ENCODE data around the gene FAM32A. TPM values are rescaled to one million over a fixed set of nuclear protein-coding genes. Genes with fewer than 3 reads are reported as not detected.
"Not testable (repeated sequence)": the region's sequence is repeated elsewhere in the genome, so short reads cannot be mapped to it uniquely, and the experiment has no call there.

FAM32A gene
- total and polyA plus RNA-seq, 9 donors, result 37.9 to 68.6 (median 46.5) TPM

DNA sequence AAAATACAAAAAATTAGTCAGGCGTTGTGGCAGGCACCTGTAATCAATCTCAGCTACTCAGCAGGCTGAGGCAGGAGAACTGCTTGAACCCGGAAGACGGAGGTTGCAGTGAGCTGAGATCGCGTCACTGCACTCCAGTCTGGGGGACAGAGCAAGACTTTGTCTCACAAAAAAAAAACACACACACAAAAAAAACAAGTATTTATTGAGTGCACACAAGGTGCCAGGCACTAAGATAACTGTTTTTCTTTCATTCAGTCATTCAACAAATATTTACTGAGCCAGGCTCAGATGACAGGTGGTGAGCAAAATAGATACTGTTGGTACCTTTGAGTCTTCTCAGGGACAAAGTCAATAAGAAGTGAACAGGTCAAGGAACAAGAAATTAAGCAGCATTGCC lies 18.2 kb upstream of the FAM32A start:
- no peak for TF ChIP-seq EP300 (IDR thresholded peaks at IDR 0.05)
- TF ChIP-seq POLR2A (IDR thresholded peaks at IDR 0.05), result no peak
- TF ChIP-seq, protein P1, sequence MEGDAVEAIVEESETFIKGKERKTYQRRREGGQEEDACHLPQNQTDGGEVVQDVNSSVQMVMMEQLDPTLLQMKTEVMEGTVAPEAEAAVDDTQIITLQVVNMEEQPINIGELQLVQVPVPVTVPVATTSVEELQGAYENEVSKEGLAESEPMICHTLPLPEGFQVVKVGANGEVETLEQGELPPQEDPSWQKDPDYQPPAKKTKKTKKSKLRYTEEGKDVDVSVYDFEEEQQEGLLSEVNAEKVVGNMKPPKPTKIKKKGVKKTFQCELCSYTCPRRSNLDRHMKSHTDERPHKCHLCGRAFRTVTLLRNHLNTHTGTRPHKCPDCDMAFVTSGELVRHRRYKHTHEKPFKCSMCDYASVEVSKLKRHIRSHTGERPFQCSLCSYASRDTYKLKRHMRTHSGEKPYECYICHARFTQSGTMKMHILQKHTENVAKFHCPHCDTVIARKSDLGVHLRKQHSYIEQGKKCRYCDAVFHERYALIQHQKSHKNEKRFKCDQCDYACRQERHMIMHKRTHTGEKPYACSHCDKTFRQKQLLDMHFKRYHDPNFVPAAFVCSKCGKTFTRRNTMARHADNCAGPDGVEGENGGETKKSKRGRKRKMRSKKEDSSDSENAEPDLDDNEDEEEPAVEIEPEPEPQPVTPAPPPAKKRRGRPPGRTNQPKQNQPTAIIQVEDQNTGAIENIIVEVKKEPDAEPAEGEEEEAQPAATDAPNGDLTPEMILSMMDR (IDR thresholded peaks at IDR 0.05), result no peak
- intact Hi-C loops (cut with DNase I), result no loop called here
- no peak overlapping the region for H3K4me3 ChIP-seq
- 82 to 92% (median 92%) methylated on average over 5 of the region's 5 CpGs for WGBS, 3 donors
- H3K9me3 ChIP-seq, result no peaks in the 10 kb centered on the region
- H3K27me3 ChIP-seq, result no peaks in the 10 kb centered on the region
- H3K27ac ChIP-seq, result no peak overlapping the region
- DNase-seq, result no peak
- H3K36me3 ChIP-seq, result no peaks in the 10 kb centered on the region
- no peaks in the 10 kb centered on the region for H3K4me1 ChIP-seq (ENCODE audit: insufficient read depth)

DNA sequence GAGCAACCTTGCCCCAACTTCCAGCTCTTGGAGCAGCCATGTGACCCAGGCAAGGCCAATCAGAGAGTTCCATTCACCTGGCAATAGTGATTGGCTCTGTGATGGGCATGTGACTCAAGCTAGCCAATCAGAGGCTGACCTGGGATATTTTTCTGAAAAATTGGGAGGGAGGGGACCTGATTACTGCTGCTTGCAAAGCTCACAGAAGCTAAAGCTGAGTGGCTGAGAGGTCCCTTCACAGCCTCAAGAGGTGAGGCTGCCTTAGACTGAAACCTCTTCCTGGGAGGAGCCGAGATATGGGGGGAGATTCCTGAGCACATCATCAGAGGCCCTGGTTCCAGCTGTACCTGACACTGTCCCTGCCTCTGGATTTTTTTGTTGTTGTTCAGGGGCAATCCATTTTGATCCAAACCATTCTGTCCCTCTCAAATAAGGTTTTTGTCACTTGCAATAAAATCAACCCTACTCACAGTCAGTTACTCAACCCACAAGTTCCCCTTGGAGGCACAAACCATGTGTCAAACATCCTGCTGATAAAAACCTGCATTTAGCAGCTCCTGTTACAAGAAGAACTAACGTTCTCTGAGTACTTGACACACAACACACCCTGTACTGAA lies 16.6 kb upstream of the FAM32A start:
- H3K4me3 ChIP-seq, result no peak overlapping the region
- H3K27ac ChIP-seq, result no peak overlapping the region
- H3K4me1 ChIP-seq (ENCODE audit: insufficient read depth), result no peaks in the 10 kb centered on the region
- intact Hi-C loops (cut with DNase I), result no loop called here
- H3K36me3 ChIP-seq, result no peaks in the 10 kb centered on the region
- DNase-seq, result no peak
- no peaks in the 10 kb centered on the region for H3K9me3 ChIP-seq
- no peaks in the 10 kb centered on the region for H3K27me3 ChIP-seq
- TF ChIP-seq POLR2A (IDR thresholded peaks at IDR 0.05), result no peak
- TF ChIP-seq, protein P1 (IDR thresholded peaks at IDR 0.05), result no peak
- TF ChIP-seq EP300 (IDR thresholded peaks at IDR 0.05), result no peak
- WGBS, 3 donors, result 53 to 57% (median 57%) methylated on average over 2 of the region's 2 CpGs

DNA sequence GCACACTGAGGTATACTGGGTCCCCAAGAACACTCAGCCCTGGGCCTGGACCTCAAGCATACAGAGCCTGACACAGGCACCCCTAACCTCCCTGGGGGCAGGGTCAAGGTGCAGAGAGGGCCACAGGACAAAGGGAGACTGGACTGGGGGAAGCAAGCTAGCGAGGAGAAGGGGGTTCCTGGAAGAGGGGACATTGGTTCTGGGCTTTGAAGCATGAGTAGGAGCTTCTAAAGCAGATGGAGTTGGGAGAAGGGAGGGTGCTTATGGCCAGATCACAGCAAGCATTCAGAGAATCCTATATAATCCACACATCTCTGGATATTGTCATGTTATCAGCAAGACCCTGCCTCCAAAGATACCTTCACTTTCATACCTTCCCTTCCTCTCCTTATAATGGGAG lies 15.1 kb upstream of the FAM32A start:
- no peak overlapping the region for H3K27ac ChIP-seq
- no peaks in the 10 kb centered on the region for H3K36me3 ChIP-seq
- H3K27me3 ChIP-seq, result no peaks in the 10 kb centered on the region
- no peaks in the 10 kb centered on the region for H3K9me3 ChIP-seq
- H3K4me1 ChIP-seq (ENCODE audit: insufficient read depth), result no peaks in the 10 kb centered on the region
- H3K4me3 ChIP-seq, result no peak overlapping the region
- DNase-seq, result no peak
- TF ChIP-seq POLR2A (IDR thresholded peaks at IDR 0.05), result no peak
- TF ChIP-seq EP300 (IDR thresholded peaks at IDR 0.05), result no peak
- TF ChIP-seq, protein P1 (IDR thresholded peaks at IDR 0.05), result no peak
- 61 to 81% (median 67%) methylated on average over 1 of the region's 1 CpG for WGBS, 3 donors
- intact Hi-C loops (cut with DNase I), result no loop called here

GRCh38 chr19:16175954-16176353 lies 9.3 kb upstream of the FAM32A start:
- Histone ChIP-seq H3K27me3 (no peaks in the 10 kb centered on the region), H3K4me1 (ENCODE audit: insufficient read depth) (no peaks in the 10 kb centered on the region), H3K9me3 (no peaks in the 10 kb centered on the region), H3K4me3 (no peak overlapping the region), H3K27ac (no peak overlapping the region), H3K36me3 (no peaks in the 10 kb centered on the region)
- TF ChIP-seq, protein P1 (IDR thresholded peaks at IDR 0.05), result no peak
- TF ChIP-seq POLR2A (IDR thresholded peaks at IDR 0.05) (no peak), EP300 (IDR thresholded peaks at IDR 0.05) (no peak)
- 48 to 64% (median 58%) methylated on average over 2 of the region's 2 CpGs for WGBS, 3 donors
- no peak for DNase-seq
- intact Hi-C loops (cut with DNase I), result no loop called here

DNA sequence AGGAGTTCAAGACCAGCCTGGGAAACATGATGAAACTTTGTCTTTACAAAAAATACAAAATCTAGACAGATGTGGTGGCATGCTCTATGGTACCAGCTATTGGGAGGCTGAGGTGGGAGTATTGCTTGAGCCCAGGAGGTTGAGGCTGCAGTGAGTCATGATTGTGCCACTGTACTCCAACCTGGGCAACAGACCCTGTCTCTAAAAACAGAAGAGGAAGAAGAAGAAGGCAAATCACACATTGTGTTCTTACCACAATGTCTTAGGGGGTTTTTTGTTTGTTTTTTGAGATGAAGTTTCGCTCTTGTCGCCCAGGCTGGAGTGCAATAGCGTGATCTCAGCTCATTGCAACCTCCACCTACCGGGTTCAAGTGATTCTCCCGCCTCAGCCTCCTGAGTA lies 6.3 kb upstream of the FAM32A start:
- 81 to 91% (median 85%) methylated on average over 5 of the region's 5 CpGs for WGBS, 3 donors
- H3K27ac ChIP-seq, result not testable (repeated sequence)

More for the DNA sequence above, 6.3 kb upstream of the FAM32A start:
- H3K9me3 ChIP-seq; DNase-seq; H3K4me1 ChIP-seq (ENCODE audit: insufficient read depth); H3K36me3 ChIP-seq; intact Hi-C loops (cut with DNase I); H3K4me3 ChIP-seq; H3K27me3 ChIP-seq: not testable (repeated sequence)

Measured in ovary (tissue), 9 donors.